ENCODE data around the gene OTUD1.

OTUD1 gene

GRCh38 chr10:23414658-23415057, 24.2 kb upstream of the OTUD1 start:
- no peak overlapping the region for H3K4me2 ChIP-seq (ENCODE audit: low read length)
- H3K79me2 ChIP-seq (ENCODE audit: control insufficient read depth, insufficient read depth, low read length, poor library complexity): no peaks in the 10 kb centered on the region
- no peak overlapping the region for H4K8ac ChIP-seq (ENCODE audit: low read depth, low read length)
- no peak overlapping the region for H2BK120ac ChIP-seq (ENCODE audit: insufficient read depth, low read length, poor library complexity)
- H4K91ac ChIP-seq (ENCODE audit: low read depth, low read length): no peak overlapping the region
- no peak overlapping the region for H3K27ac ChIP-seq (ENCODE audit: low read depth, low read length)
- peaks cover 3 to 7% of the 10 kb centered on the region in 2 experiments for H3K4me1 ChIP-seq (ENCODE audit: control insufficient read depth in 1 of 2, insufficient read depth in 2 of 2, low read length in 2 of 2)
- H2AK5ac ChIP-seq (ENCODE audit: low read length): no peak overlapping the region
- H3K23ac ChIP-seq (ENCODE audit: low read length): no peak overlapping the region
- H3K18ac ChIP-seq (ENCODE audit: low read length): no peak overlapping the region
- no peaks in the 10 kb centered on the region for H3K27me3 ChIP-seq (ENCODE audit: insufficient read depth, low read length)
- no peak overlapping the region for H2AFZ ChIP-seq (ENCODE audit: insufficient read depth, low read length, poor library complexity)
- no peak for DNase-seq
- H3K14ac ChIP-seq (ENCODE audit: low read length): no peak overlapping the region
- no peak overlapping the region for H2BK5ac ChIP-seq (ENCODE audit: low read depth, low read length, poor library complexity)
- no CpG with 5 or more reads among the region's 2 CpGs for WGBS (ENCODE audit: extremely low coverage, insufficient coverage, insufficient read length)
- H3K4me3 ChIP-seq (ENCODE audit: low read depth, low read length): no peak overlapping the region
- no peaks in the 10 kb centered on the region for H3K36me3 ChIP-seq (ENCODE audit: control insufficient read depth in 1 of 2, insufficient read depth in 2 of 2, low read length in 2 of 2)
- H3K79me1 ChIP-seq (ENCODE audit: low read length): no peaks in the 10 kb centered on the region
- H2BK12ac ChIP-seq (ENCODE audit: low read length): no peak overlapping the region
- no peak overlapping the region for H4K12ac ChIP-seq (ENCODE audit: low read depth, low read length)
- H3K4ac ChIP-seq (ENCODE audit: low read depth, low read length): no peak overlapping the region
- no peak overlapping the region for H3K9ac ChIP-seq (ENCODE audit: low read length)
- H3K9me3 ChIP-seq (ENCODE audit: insufficient read depth, low read depth, low read length): no peaks in the 10 kb centered on the region

- no peaks in the 10 kb centered on the region for H3K36me3 ChIP-seq (ENCODE audit: control insufficient read depth in 1 of 2, insufficient read depth in 2 of 2, low read length in 2 of 2)
- DNase-seq: peak; percentile 29 to 80
- no peak overlapping the region for H2AFZ ChIP-seq (ENCODE audit: insufficient read depth, low read length, poor library complexity)
- no peak overlapping the region for H3K4me2 ChIP-seq (ENCODE audit: low read length)
- H3K14ac ChIP-seq (ENCODE audit: low read length): no peak overlapping the region
- no peak overlapping the region for H3K18ac ChIP-seq (ENCODE audit: low read length)
- H4K91ac ChIP-seq (ENCODE audit: low read depth, low read length): no peak overlapping the region
- no peak overlapping the region for H4K8ac ChIP-seq (ENCODE audit: low read depth, low read length)
- no peak overlapping the region for H2AK5ac ChIP-seq (ENCODE audit: low read length)
- no peak overlapping the region for H2BK5ac ChIP-seq (ENCODE audit: low read depth, low read length, poor library complexity)
- no peak overlapping the region for H3K4me3 ChIP-seq (ENCODE audit: low read depth, low read length)
- H4K12ac ChIP-seq (ENCODE audit: low read depth, low read length): no peak overlapping the region
- no peaks in the 10 kb centered on the region for H3K79me2 ChIP-seq (ENCODE audit: control insufficient read depth, insufficient read depth, low read length, poor library complexity)
- no peaks in the 10 kb centered on the region for H3K9me3 ChIP-seq (ENCODE audit: insufficient read depth, low read depth, low read length)
- WGBS (ENCODE audit: extremely low coverage, insufficient coverage, insufficient read length): no CpG with 5 or more reads among the region's 1 CpG
- no peak overlapping the region for H3K9ac ChIP-seq (ENCODE audit: low read length)
- H3K23ac ChIP-seq (ENCODE audit: low read length): no peak overlapping the region
- H3K27ac ChIP-seq (ENCODE audit: low read depth, low read length): no peak overlapping the region
- H3K79me1 ChIP-seq (ENCODE audit: low read length): no peaks in the 10 kb centered on the region
- H2BK12ac ChIP-seq (ENCODE audit: low read length): no peak overlapping the region
- no peak overlapping the region for H3K4ac ChIP-seq (ENCODE audit: low read depth, low read length)
- H2BK120ac ChIP-seq (ENCODE audit: insufficient read depth, low read length, poor library complexity): no peak overlapping the region
- no peaks in the 10 kb centered on the region for H3K27me3 ChIP-seq (ENCODE audit: insufficient read depth, low read length)
- peaks cover 3 to 7% of the 10 kb centered on the region in 2 experiments for H3K4me1 ChIP-seq (ENCODE audit: control insufficient read depth in 1 of 2, insufficient read depth in 2 of 2, low read length in 2 of 2)
These were observed 21.6 kb upstream of the OTUD1 start for GRCh38 chr10:23417254-23417653.

GRCh38 chr10:23418051-23418681, 20.7 kb upstream of the OTUD1 start:
- Histone ChIP-seq H4K8ac (ENCODE audit: low read depth, low read length) (no peak overlapping the region), H2BK12ac (ENCODE audit: low read length) (no peak overlapping the region), H3K4ac (ENCODE audit: low read depth, low read length) (no peak overlapping the region), H2BK120ac (ENCODE audit: insufficient read depth, low read length, poor library complexity) (no peak overlapping the region), H3K4me3 (ENCODE audit: low read depth, low read length) (no peak overlapping the region), H3K9me3 (ENCODE audit: insufficient read depth, low read depth, low read length) (no peaks in the 10 kb centered on the region), H3K27me3 (ENCODE audit: insufficient read depth, low read length) (no peaks in the 10 kb centered on the region), H2AK5ac (ENCODE audit: low read length) (no peak overlapping the region), H3K36me3 (ENCODE audit: control insufficient read depth in 1 of 2, insufficient read depth in 2 of 2, low read length in 2 of 2) (no peaks in the 10 kb centered on the region), H3K27ac (ENCODE audit: low read depth, low read length) (no peak overlapping the region), H3K9ac (ENCODE audit: low read length) (no peak overlapping the region), H4K12ac (ENCODE audit: low read depth, low read length) (no peak overlapping the region), H2BK5ac (ENCODE audit: low read depth, low read length, poor library complexity) (no peak overlapping the region), H3K23ac (ENCODE audit: low read length) (no peak overlapping the region), H3K79me2 (ENCODE audit: control insufficient read depth, insufficient read depth, low read length, poor library complexity) (no peaks in the 10 kb centered on the region), H3K14ac (ENCODE audit: low read length) (no peak overlapping the region), H3K79me1 (ENCODE audit: low read length) (no peaks in the 10 kb centered on the region), H2AFZ (ENCODE audit: insufficient read depth, low read length, poor library complexity) (no peak overlapping the region), H4K91ac (ENCODE audit: low read depth, low read length) (no peak overlapping the region), H3K4me2 (ENCODE audit: low read length) (no peak overlapping the region), H3K4me1 (ENCODE audit: control insufficient read depth in 1 of 2, insufficient read depth in 2 of 2, low read length in 2 of 2) (peaks cover 3 to 7% of the 10 kb centered on the region in 2 experiments), H3K18ac (ENCODE audit: low read length) (no peak overlapping the region)
- no peak for DNase-seq
- WGBS (ENCODE audit: extremely low coverage, insufficient coverage, insufficient read length): no CpG with 5 or more reads among the region's 3 CpGs

GRCh38 chr10:23419201-23419600, 19.7 kb upstream of the OTUD1 start:
- Histone ChIP-seq H3K79me2 (ENCODE audit: control insufficient read depth, insufficient read depth, low read length, poor library complexity) (no peaks in the 10 kb centered on the region), H3K14ac (ENCODE audit: low read length) (no peak overlapping the region), H3K4me3 (ENCODE audit: low read depth, low read length) (no peak overlapping the region), H2AK5ac (ENCODE audit: low read length) (no peak overlapping the region), H3K79me1 (ENCODE audit: low read length) (no peaks in the 10 kb centered on the region), H3K9me3 (ENCODE audit: insufficient read depth, low read depth, low read length) (no peaks in the 10 kb centered on the region), H4K8ac (ENCODE audit: low read depth, low read length) (no peak overlapping the region), H3K18ac (ENCODE audit: low read length) (no peak overlapping the region), H3K9ac (ENCODE audit: low read length) (no peak overlapping the region), H2BK12ac (ENCODE audit: low read length) (no peak overlapping the region), H3K4me2 (ENCODE audit: low read length) (no peak overlapping the region), H2AFZ (ENCODE audit: insufficient read depth, low read length, poor library complexity) (no peak overlapping the region), H2BK5ac (ENCODE audit: low read depth, low read length, poor library complexity) (no peak overlapping the region), H4K91ac (ENCODE audit: low read depth, low read length) (no peak overlapping the region), H3K4ac (ENCODE audit: low read depth, low read length) (no peak overlapping the region), H3K27me3 (ENCODE audit: insufficient read depth, low read length) (no peaks in the 10 kb centered on the region), H3K27ac (ENCODE audit: low read depth, low read length) (no peak overlapping the region), H2BK120ac (ENCODE audit: insufficient read depth, low read length, poor library complexity) (no peak overlapping the region), H4K12ac (ENCODE audit: low read depth, low read length) (no peak overlapping the region), H3K4me1 (ENCODE audit: control insufficient read depth in 1 of 2, insufficient read depth in 2 of 2, low read length in 2 of 2) (peaks cover 3 to 7% of the 10 kb centered on the region in 2 experiments), H3K23ac (ENCODE audit: low read length) (no peak overlapping the region), H3K36me3 (ENCODE audit: control insufficient read depth in 1 of 2, insufficient read depth in 2 of 2, low read length in 2 of 2) (no peaks in the 10 kb centered on the region)
- no peak for DNase-seq
- WGBS (ENCODE audit: extremely low coverage, insufficient coverage, insufficient read length): no CpG with 5 or more reads among the region's 5 CpGs
